Omental fat pad (tissue), 4 donors: ENCODE data around the gene NDUFAB1. TPM values are rescaled to one million over a fixed set of nuclear protein-coding genes. Genes with fewer than 3 reads are reported as not detected.
"Not testable (repeated sequence)": the region's sequence is repeated elsewhere in the genome, so short reads cannot be mapped to it uniquely, and the experiment has no call there.

Experiments
- ATAC-seq: fragments of 150-250 bp; one replicate; pipeline ENCODE4 v1.9.1; 2016; ENCODE audit warnings: mild to moderate bottlenecking, moderate library complexity; ENCODE audit not compliant: low FRiP score
- DNase-seq: peaks from one replicate; pipeline ENCODE4 v3.0.0-alpha.2; 2019; ENCODE audit warnings: low spot score
- total RNA-seq, 4 donors: library from RNA; depleted of rRNA; stranded (reverse); fragments of >200 nt; gene quantifications; one replicate each; pipeline ENCODE4 v1.1.0, GENCODE V29; 2016
- TF ChIP-seq, protein P1 (sequence below), 3 donors: fragments of 450-650 bp; IDR thresholded peaks; one replicate each; pipeline ENCODE4 v1.5.1; 2016 to 2017; ENCODE audit warnings: antibody characterized with exemption in 3 of 3, mild to moderate bottlenecking in 3 of 3, moderate library complexity in 2 of 3

The NDUFAB1 gene
- total RNA-seq, 4 donors from 2014 or later: 48.5 to 92.6 (median 73.4) TPM

DNA sequence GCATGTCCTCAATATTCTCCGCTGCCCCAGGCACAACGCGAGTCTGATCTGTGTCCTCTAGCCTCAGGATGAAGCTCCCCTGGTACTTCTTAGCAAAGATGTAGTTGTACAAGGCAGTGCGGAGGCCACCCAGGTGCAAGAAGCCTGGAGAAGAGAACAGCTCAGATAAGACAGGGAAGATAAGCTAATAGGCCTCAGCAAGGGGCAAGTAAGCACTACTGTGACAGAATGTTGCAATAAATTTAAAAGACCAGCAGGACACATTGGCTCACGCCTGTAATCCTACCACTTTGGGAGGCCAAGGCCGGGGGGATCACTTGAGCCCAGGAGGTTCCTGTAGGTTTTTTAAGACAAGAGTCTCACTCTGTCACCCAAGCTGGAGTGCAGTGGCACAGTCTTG, 44.0 kb downstream of the NDUFAB1 start:
- TF ChIP-seq, protein P1, sequence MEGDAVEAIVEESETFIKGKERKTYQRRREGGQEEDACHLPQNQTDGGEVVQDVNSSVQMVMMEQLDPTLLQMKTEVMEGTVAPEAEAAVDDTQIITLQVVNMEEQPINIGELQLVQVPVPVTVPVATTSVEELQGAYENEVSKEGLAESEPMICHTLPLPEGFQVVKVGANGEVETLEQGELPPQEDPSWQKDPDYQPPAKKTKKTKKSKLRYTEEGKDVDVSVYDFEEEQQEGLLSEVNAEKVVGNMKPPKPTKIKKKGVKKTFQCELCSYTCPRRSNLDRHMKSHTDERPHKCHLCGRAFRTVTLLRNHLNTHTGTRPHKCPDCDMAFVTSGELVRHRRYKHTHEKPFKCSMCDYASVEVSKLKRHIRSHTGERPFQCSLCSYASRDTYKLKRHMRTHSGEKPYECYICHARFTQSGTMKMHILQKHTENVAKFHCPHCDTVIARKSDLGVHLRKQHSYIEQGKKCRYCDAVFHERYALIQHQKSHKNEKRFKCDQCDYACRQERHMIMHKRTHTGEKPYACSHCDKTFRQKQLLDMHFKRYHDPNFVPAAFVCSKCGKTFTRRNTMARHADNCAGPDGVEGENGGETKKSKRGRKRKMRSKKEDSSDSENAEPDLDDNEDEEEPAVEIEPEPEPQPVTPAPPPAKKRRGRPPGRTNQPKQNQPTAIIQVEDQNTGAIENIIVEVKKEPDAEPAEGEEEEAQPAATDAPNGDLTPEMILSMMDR (IDR thresholded peaks at IDR 0.05): no peak
- DNase-seq (no peak), ATAC-seq (no peak)

DNA sequence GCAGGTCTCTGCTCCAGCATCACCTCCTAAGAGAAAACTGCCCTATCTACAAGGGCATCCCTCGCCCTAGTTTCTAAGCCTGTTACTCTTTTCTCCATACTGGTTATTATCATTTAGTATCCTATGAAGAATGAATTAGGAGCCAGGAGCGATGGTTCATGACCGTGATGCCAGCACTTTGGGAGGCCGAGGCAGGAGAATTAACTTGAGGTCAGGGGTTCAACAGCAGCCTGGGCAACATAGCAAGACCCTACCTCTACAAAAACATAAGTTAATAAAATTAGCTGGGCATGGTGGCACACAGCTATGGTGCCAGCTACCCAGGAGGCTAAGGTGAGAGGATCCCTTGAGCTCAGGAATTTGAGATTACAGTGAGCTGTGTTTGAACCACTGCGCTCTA, 46.2 kb downstream of the NDUFAB1 start:
- TF ChIP-seq, protein P1 (IDR thresholded peaks at IDR 0.05): no peak
- no peak for DNase-seq
- no peak for ATAC-seq

DNA sequence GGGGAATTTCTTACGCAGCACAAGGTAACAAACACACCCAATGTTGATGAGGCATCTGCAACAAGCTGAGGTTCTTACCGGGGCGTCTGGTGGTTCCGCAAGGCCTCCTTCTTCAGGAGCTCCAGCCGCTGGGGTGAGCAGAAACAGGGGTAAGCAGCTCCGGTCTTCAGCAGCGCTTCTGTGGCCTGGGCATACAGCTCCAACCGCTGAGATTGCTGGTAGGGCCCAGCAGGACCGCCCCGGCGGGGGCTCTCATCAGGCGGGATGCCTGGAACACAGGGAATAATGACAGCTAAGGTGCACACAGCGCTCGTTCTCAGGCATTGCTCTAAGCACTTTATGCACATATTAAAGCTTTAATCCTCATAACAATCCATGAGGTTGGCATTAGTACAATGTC, 51.7 kb downstream of the NDUFAB1 start:
- DNase-seq (no peak), ATAC-seq (no peak)
- TF ChIP-seq, protein P1 (IDR thresholded peaks at IDR 0.05): no peak

DNA sequence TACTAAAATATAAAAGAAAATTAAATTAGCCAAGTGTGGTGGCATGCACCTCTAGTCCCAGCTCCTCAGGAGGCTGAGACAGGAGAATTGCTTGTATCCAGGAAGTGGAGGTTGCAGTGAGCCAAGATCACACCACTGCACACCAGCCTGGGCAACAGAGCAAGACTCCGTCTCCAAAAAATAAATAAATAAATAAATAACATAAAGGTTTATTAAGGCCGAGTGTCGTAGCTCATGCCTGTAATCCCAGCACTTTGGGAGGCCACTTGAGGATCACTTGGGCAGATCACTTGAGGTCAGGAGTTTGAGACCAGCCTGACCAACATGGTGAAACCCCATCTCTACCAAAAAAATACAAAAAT, 55.3 kb downstream of the NDUFAB1 start:
- not testable (repeated sequence) for DNase-seq, ATAC-seq

DNA sequence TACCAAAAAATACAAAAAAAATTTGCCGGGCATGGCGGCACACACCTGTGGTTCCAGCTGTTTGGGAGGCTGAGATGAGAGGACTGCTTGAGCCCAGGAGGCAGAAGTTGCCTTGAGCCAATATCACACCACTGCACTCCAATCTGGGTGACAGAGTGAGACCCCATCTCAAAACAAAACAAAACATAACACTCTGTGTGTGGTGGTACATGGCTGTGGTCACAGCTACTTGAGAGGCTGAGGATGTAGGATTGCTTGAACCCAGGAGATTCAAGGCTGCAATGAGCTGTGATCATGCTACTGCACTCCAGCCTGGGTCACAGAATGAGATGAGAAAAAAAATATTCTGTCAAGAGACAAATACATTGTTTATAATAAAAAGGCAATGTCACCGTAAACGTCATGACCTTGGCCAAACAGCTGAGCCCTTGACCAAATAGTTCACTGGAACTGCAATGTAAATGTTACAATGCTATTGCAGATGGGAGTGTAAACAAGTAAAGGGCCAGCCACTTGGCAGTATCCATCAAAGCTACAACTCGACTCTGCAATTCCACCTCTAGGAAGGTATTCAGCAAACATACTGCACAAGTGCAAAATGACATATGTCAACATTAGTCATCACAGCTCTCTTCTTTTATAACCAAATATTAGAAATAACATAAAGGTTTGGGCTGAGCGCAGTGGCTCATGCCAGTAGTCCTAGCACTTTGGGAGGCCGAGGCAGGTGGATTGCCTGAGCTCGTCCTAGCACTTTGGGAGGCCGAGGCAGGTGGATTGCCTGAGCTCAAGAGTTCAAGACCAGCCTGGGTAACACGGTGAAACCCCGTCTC, 55.9 kb downstream of the NDUFAB1 start:
- TF ChIP-seq, protein P1 (IDR thresholded peaks at IDR 0.05): no peak
- DNase-seq: no peak
- no peak for ATAC-seq

DNA sequence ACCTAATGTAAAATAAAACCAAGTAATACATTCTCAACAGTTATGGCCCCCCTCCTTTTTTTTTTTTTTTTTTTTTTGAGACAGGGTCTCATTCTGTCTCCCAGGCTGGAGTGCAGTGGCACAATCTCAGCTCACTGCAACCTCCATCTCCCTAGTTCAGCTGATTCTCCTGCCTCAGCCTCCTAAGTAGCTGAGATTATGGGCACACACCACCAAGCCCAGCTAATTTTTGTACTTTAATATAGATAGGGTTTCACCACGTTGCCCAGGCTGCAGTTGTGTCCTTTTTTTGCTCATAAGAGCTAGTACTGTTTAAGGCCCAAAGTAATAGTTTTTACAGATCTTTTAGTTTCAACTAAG, 57.2 kb downstream of the NDUFAB1 start:
- no peak for DNase-seq
- TF ChIP-seq, protein P1 (IDR thresholded peaks at IDR 0.05): no peak
- ATAC-seq: no peak

DNA sequence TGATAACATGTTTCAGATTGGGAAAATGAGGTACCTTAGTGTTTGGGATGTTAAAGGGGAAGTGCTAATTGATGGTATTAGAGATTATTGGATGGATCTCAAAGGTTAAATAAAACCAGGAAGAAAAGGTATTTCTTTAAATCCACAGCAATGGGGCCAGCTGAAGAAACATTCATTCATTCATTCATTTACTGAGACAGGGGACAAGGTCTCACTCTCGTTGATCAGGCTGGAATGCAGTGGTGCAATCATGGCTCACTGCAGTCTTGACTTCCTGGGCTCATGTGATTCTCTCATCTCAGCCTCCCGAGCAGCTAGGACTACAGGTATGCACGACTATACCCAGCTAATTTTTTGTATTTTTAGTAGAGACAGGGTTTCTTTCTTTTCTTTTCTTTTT, 58.7 kb downstream of the NDUFAB1 start:
- DNase-seq (no peak), ATAC-seq (no peak)
- TF ChIP-seq, protein P1 (IDR thresholded peaks at IDR 0.05): no peak
